GM21423 (cell line): ENCODE data around the gene MAFF.

ENCODE experiments used
- ATAC-seq: cut with Tn5 transposase; IDR thresholded peaks from one replicate; pipeline ENCODE4 v1.9.1; 2021; ENCODE audit warnings: mild to moderate bottlenecking, moderate library complexity; ENCODE audit not compliant: unreplicated experiment

Gene MAFF

DNA sequence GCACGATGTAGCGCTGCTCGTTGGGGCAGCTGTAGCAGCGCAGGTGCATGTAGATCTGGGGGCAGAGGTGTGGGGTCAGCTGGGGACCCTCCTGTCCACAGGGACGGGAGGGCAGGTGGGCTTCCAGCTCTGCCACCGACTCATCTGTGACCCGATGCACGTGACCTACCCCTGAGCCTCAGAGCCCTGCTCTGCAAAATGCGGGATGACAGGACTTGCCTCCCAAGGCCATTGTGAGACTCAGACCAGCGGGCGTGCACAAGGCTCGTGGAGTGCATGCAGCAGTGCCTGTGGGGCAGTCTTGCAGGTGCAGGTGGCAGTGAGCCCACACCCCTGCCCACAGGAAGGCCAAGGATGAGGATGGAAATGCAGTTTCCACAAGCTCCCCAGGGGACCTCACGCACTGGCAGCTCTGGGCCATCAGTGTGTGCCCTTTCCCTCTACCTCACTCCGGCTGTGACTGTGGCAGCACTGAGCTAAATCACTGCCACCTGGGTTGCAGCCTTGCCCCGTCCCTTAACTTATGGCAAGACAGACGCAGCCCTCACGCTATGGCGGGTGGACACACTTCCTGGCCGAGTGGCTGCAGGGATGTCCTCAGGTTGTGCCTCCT, 44.4 kb downstream of the MAFF start:
- no peak for ATAC-seq

- no peak for ATAC-seq
These were observed 44.9 kb downstream of the MAFF start for GRCh38 chr22:38246692-38247091.

DNA sequence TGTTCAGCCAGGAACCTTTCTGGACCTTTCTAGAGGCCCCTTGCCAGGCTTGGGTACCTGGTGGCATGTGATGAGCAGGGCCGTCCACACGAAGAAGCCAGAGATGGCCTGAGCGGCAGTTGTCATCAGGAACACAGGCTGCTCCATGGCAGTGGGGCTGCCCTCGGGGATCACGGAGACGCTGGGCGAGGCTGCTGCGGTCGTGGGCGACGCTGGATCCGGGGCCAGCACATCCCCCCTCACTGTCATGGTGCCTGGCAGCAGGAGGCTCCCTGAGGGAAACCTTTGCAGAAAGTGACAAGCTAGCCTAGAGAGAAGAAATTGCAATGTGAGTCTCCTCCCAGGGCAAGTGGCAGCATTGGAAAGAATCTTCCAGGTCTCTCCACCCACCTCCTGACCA, 45.9 kb downstream of the MAFF start:
- no peak for ATAC-seq

DNA sequence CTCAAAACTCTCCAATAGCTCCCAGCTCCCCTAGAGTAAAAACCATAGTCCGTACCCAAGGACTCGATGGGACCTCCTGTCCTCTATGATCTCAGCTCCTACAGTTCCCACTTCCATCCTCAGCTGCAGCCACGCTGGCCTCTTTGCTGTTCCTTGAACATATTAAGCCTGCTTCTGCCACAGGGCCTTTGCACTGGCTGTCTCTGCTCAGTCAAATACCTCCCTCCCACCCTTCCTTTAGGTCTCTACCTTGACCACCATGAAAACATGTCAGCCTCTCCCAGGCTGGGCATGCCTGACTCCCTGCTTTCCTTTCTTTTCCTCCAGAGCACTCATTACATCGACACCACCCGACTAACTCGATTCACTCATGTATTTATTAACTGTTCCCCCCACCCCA, 46.5 kb downstream of the MAFF start:
- ATAC-seq: no peak

DNA sequence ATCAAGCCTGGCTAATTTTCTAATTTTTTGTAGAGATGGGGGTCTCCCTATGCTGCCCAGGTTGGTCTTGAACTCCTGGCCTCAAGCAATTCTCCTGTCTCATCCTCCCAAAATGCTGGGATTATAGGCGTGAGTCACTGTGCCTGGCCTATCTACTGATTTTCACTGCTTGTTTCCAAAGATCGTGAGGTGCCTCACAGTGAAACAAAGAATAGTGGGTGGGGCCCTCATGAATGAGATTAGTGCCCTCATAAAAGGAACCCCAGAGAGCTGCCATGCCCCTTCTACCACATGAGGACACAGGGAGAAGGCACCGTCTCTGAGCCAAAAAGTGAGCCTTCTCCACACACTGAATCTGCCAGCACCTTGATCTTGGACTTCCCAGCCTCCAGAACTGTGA, 47.5 kb downstream of the MAFF start:
- no peak for ATAC-seq

GRCh38 chr22:38249803-38250642, 48.2 kb downstream of the MAFF start:
- ATAC-seq: no peak

GRCh38 chr22:38250643-38251340, 49.0 kb downstream of the MAFF start:
- no peak for ATAC-seq

DNA sequence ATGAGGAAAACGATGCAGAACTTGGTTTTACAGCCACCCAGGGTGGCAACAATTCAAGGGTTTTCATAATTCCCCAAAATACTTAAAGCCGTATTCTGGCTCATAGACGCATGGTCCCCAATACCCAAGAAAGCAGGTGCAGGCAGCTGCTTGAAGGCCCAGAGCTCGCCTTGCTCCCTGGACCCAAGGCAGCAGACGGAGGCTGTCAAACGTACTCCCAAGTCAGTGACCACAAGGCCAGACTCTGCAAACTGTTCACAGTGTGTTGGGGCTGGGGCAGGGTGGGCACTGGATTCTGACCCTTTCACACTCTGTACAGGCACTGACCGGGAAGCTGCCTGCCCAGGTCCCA, 49.5 kb downstream of the MAFF start:
- ATAC-seq: no peak

DNA sequence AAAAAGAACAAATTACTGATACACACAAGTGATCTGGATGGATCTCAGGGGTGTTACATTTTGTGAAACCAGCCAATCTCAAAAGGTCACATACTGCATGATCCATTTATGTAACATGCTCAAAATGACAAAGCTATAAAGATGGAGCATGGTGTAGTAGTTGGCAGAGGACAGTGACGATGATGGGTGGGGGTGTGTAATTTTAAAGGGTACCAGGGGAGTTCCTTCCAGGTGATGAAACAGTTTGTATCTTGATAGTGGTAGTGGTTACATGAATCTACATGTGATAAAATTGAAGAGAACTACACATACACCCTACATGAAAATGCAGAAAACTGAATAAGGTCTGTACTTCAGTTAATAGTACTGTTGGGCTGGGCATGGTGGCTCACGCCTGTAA, 53.9 kb downstream of the MAFF start:
- no peak for ATAC-seq

DNA sequence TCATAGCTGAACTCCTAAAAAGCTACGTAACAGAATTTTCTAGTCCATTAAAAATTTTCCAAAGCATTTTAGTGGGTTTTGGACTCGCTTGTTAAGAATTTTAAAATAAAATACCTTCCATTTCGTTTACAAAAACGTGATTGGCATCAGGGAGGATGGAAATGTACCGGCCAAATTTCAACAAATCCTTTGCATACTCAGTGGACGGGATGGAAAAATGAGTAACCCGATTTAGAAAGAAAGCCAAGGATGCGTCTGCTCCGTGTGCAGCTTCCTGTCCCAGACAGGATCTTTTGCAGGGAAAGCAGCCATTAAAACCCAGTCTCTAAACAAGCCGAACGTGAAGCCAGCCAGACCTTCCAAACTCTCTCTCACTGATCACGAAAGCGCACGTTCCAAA, 55.4 kb downstream of the MAFF start:
- no peak for ATAC-seq

- ATAC-seq: no peak
These were observed 56.0 kb downstream of the MAFF start for GRCh38 chr22:38257650-38258250.

GRCh38 chr22:38258895-38259294, 57.1 kb downstream of the MAFF start:
- no peak for ATAC-seq

DNA sequence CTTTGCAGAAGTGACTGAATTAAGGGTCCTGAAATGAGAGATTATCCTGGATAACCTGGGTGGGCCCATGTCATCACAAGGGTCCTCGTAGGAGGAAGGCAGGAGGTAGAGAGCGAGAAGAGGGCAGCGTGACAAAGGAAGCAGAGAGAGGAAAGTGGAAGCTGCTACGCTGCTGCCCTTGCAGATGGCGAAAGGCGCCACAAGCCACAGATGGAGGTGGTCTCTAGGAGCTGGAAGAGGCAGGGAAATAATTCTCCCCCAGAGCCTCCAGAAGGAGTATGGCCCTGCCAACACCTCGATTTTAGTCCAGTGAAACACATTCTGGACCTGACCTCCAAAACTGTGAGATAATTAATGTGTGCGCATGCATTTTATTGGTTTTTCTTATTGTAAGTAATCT, 57.6 kb downstream of the MAFF start:
- no peak for ATAC-seq

- no peak for ATAC-seq
These were observed 59.2 kb downstream of the MAFF start for GRCh38 chr22:38260761-38261681.

DNA sequence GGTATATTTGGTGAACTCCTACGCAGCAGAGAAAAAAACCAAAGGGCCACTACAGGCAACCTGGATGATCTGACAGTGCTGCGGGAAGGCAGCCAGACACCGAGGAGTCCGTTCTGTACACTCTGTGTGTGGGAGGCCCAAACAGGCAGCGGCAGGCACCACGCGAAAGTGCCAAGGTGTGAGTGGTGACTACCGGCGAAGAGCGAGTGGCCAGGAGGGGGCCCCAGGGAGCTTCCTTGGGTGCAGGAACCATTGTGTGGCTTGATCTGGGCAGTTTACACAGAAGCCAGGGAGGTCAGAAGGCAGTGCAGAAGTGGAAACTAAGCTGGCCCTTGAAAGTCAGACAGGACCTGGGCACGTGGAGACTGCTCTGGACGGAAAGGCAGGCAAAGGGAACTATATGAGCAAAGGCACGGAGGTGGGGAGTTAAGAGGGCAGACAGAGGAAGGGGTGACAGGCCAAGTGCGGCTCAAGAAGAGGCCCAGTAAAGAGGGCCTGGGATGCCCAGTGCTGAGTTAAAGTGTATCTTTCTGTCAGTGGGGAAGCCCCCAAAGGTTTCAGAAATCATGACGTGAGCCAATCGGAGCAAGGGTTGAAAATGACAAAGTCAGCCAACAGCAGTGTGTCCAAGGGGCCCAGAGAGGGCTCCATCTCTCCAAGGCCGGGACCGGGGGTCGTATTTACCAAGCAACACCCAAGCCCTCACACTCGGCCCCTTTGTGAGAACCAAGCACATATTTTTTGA, 60.4 kb downstream of the MAFF start:
- ATAC-seq: no peak

- ATAC-seq: no peak
These were observed 62.6 kb downstream of the MAFF start for GRCh38 chr22:38264322-38264843.
